Neural progenitor cell (in vitro differentiated cells): ENCODE results near the gene BMP4.

ENCODE experiments used
- CTCF ChIP-seq: fragments of 200-600 bp; sonication (generic); IDR thresholded peaks from 2 replicates; pipeline ENCODE4 v1.5.1; 2017; ENCODE audit warnings: antibody characterized with exemption, mild to moderate bottlenecking
- EZH2 ChIP-seq: fragments of 200-600 bp; sonication (generic); IDR thresholded peaks from 2 replicates; pipeline ENCODE4 v1.6.1; 2017; ENCODE audit warnings: antibody characterized with exemption, mild to moderate bottlenecking, moderate library complexity

DNA sequence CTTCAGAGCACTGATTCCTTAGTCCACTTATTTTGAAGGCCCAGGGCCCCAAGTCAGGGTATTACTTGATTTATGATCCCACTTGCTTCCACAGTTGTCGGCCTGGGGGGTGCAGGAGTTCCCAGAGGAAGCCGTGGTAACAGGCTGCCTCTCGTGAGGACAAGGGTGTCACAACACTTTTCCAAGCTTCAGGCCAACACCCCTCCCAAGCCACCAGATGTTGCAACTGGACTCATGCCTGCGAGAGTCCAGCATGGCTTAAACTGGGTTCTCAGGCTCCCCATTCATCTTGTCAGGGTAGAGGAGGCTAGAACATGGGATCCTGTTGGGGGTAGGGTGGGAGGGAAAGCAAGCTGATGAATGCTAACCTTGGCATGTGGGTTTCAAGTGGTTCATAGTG, 56.1 kb downstream of the BMP4 start:
- TF ChIP-seq CTCF (no peak), EZH2 (no peak)
